HepG2 (cell line): ENCODE data around the gene CENATAC. TPM values are rescaled to one million over a fixed set of nuclear protein-coding genes. Genes with fewer than 3 reads are reported as not detected.

Experiments
- ARHGAP35 ChIP-seq: sonication (generic); formaldehyde crosslinking; IDR thresholded peaks from 2 replicates; pipeline ENCODE4 v1.9.0; 2022; ENCODE audit warnings: mild to moderate bottlenecking, inconsistent platforms, moderate library complexity, missing genetic modification reagents, borderline replicate concordance
- ARID2 ChIP-seq: sonication (generic); formaldehyde crosslinking; IDR thresholded peaks from 2 replicates; pipeline ENCODE4 v1.8.1; 2022; ENCODE audit warnings: mild to moderate bottlenecking, missing genetic modification reagents, borderline replicate concordance
- ATF1 ChIP-seq: IDR thresholded peaks from 2 replicates; pipeline ENCODE4 v1.6.1; 2016; ENCODE audit warnings: mild to moderate bottlenecking, control low read depth
- DPF2 ChIP-seq: sonication (generic); formaldehyde crosslinking; IDR thresholded peaks from 2 replicates; pipeline ENCODE4 v1.4.0; 2020; ENCODE audit warnings: mild to moderate bottlenecking, low read depth, missing genetic modification reagents, borderline replicate concordance
- GABPA ChIP-seq, 2 experiments: IDR thresholded peaks; 2 replicates each; pipeline ENCODE4 v1.6.1; 2011 to 2016; ENCODE audit warnings: low read depth in 2 of 2, low read length in 1 of 2, missing biosample characterization in 1 of 2, missing genetic modification characterization in 1 of 2
- GZF1 ChIP-seq: sonication (generic); formaldehyde crosslinking; IDR thresholded peaks from 2 replicates; pipeline ENCODE4 v1.5.1; 2020; ENCODE audit warnings: mild to moderate bottlenecking, missing genetic modification reagents
- HOXA7 ChIP-seq: sonication (generic); formaldehyde crosslinking; IDR thresholded peaks from 2 replicates; pipeline ENCODE4 v1.8.1; 2022; ENCODE audit warnings: mild to moderate bottlenecking, missing genetic modification reagents, moderate library complexity
- KDM4B ChIP-seq: sonication (generic); formaldehyde crosslinking; IDR thresholded peaks from 2 replicates; pipeline ENCODE4 v1.4.0; 2020; ENCODE audit warnings: missing genetic modification reagents
- KDM5A ChIP-seq: fragments of 200-600 bp; sonication (generic); IDR thresholded peaks from 2 replicates; pipeline ENCODE4 v1.7.0; 2018; ENCODE audit warnings: antibody characterized with exemption, mild to moderate bottlenecking, low read length, borderline replicate concordance
- KLF15 ChIP-seq: sonication (generic); formaldehyde crosslinking; IDR thresholded peaks from 2 replicates; pipeline ENCODE4 v1.8.1; 2023; ENCODE audit warnings: borderline replicate concordance, mild to moderate bottlenecking, inconsistent platforms, missing genetic modification reagents, mixed read lengths
- MEF2D ChIP-seq: sonication (generic); formaldehyde crosslinking; IDR thresholded peaks from 2 replicates; pipeline ENCODE4 v1.5.1; 2020; ENCODE audit warnings: mild to moderate bottlenecking, missing genetic modification reagents
- NR2F1 ChIP-seq, 2 experiments: fragments of 450-650 bp in 1 of 2; formaldehyde crosslinking in 1 of 2; IDR thresholded peaks; 2 replicates each; pipeline versions ENCODE4 v1.5.0 to v1.6.1; 2016 to 2020; ENCODE audit warnings: mild to moderate bottlenecking in 1 of 2, missing compliant biosample characterization in 1 of 2, missing genetic modification reagents in 1 of 2, moderate library complexity in 1 of 2
- PHB2 ChIP-seq: fragments of 450-650 bp; IDR thresholded peaks from 2 replicates; pipeline ENCODE4 v1.6.1; 2018; ENCODE audit not compliant: partially characterized antibody
- POLR2G ChIP-seq: fragments of 200-400 bp; formaldehyde crosslinking; IDR thresholded peaks from 2 replicates; pipeline ENCODE4 v1.6.1; 2018; ENCODE audit warnings: mild to moderate bottlenecking, low read depth, low read length, moderate library complexity
- SAP130 ChIP-seq: IDR thresholded peaks from 2 replicates; pipeline ENCODE4 v1.6.1; 2016; ENCODE audit warnings: low read depth
- SIN3A ChIP-seq: IDR thresholded peaks from 2 replicates; pipeline ENCODE4 v1.6.1; 2011; ENCODE audit warnings: low read depth, mild to moderate bottlenecking, control low read depth, low read length, borderline replicate concordance
- SMAD3 ChIP-seq: sonication (generic); formaldehyde crosslinking; IDR thresholded peaks from 2 replicates; pipeline ENCODE4 v1.4.0; 2020; ENCODE audit warnings: missing genetic modification reagents
- SP1 ChIP-seq, 2 experiments: fragments of 450-650 bp in 1 of 2; sonication (generic) in 1 of 2; formaldehyde crosslinking in 1 of 2; IDR thresholded peaks; 2 replicates each; pipeline versions ENCODE4 v1.4.0 to v1.6.1; 2016 to 2020; ENCODE audit warnings: missing genetic modification reagents in 1 of 2
- YY1 ChIP-seq: IDR thresholded peaks from 2 replicates; pipeline ENCODE4 v1.6.1; 2011; ENCODE audit warnings: low read length, low read depth, moderate library complexity, mild to moderate bottlenecking; ENCODE audit not compliant: insufficient read depth, insufficient replicate concordance
- ZNF24 ChIP-seq: fragments of 450-650 bp; IDR thresholded peaks from 2 replicates; pipeline ENCODE4 v1.6.1; 2017; ENCODE audit warnings: antibody characterized with exemption, mild to moderate bottlenecking
- ZNF567 ChIP-seq: sonication (generic); formaldehyde crosslinking; IDR thresholded peaks from 2 replicates; pipeline ENCODE4 v1.8.1; 2023; ENCODE audit warnings: mild to moderate bottlenecking, missing genetic modification reagents, borderline replicate concordance
- ZNF672 ChIP-seq: sonication (generic); formaldehyde crosslinking; IDR thresholded peaks from 2 replicates; pipeline ENCODE4 v1.8.1; 2022; ENCODE audit warnings: missing genetic modification reagents
- ZNF770 ChIP-seq: sonication (generic); formaldehyde crosslinking; IDR thresholded peaks from 2 replicates; pipeline ENCODE4 v1.5.0; 2020; ENCODE audit warnings: mild to moderate bottlenecking, missing genetic modification reagents
- ZNF839 ChIP-seq: sonication (generic); formaldehyde crosslinking; IDR thresholded peaks from 2 replicates; pipeline ENCODE4 v1.4.0; 2020; ENCODE audit warnings: missing genetic modification reagents, mild to moderate bottlenecking, borderline replicate concordance
- ZSCAN25 ChIP-seq: sonication (generic); formaldehyde crosslinking; IDR thresholded peaks from 2 replicates; pipeline ENCODE4 v1.8.0; 2022; ENCODE audit warnings: mild to moderate bottlenecking, missing genetic modification reagents
- polyA plus RNA-seq, 8 experiments: library from polyadenylated mRNA; depleted of rRNA in 3 of 8; stranded (reverse) in 7 of 8; unstranded in 1 of 8; fragments of >200 nt; fragmentation: Illumina TruSeq in 4 of 8; extraction: Trizol in 4 of 8; gene quantifications; 2 replicates each; pipeline versions ENCODE4 v1.2.1 to v1.2.3, GENCODE V29; 2011 to 2016; ENCODE audit warnings: low read depth in 4 of 8, missing spikeins in 1 of 8, mixed read lengths in 1 of 8; ENCODE audit not compliant: insufficient read depth in 1 of 8
- total RNA-seq, 5 experiments: library from RNA; depleted of rRNA; stranded (reverse); fragments of >200 nt; fragmentation: Illumina TruSeq; extraction: Trizol; gene quantifications; 2 replicates each; pipeline ENCODE4 v1.2.3, GENCODE V29; 2016; ENCODE audit warnings: low read depth in 1 of 5
- TF ChIP-seq, protein P1 (sequence below): sonication (generic); formaldehyde crosslinking; IDR thresholded peaks from 2 replicates; pipeline ENCODE4 v1.9.0; 2022; ENCODE audit warnings: missing genetic modification reagents, mild to moderate bottlenecking, borderline replicate concordance

The CENATAC gene
- total and polyA plus RNA-seq, 2 of the 13 experiments (the other 11 are each of a cell fraction or from before 2014, with no cell fraction given) = 21.7 to 25.0 TPM

DNA sequence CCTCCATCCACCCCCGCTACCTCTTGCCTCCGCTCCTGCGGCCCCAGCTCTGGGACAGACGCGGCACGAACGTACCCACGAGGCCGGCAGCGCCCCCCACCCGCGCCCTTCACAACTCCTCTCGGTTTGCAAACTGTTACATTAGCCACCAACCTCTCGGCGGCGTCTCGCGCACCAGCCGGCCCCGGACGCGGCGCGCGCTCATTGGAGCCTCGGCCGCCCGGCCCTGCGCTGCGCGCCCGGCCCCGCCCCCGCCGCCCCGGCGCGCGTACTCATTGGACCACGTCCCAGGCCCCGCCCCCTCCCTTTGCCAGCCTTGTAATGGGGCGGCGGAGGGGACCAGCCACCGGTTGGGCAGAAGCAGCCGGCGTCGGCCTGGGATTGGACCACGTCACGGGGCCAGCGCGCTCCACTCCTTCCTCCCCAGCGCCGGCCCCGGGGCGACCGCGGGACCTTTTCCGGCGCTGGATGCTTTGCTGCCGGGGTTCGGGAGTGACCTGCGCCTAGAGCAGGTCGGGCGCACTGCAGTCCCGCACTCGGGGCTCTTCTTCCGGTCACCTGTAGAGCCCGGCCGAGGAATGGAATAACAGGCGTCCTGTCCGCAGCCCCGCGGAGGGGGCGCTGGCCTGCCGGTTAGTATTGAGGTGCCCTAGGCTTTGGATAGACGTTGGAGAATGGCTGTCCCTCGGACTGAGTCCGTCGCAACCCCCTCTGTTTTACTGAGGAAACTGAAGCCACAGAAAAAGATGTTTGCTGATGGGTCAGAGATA lies 59.2 kb downstream of the CENATAC start, which contains the start of gene HYOU1 (continued):
- no peak for TF ChIP-seq PHB2
- TF ChIP-seq YY1 = peak; percentile 61
- TF ChIP-seq ZSCAN25 (CRISPR knock-in tag) = 0 out of 2 replicates have a peak, but pooled peaks have one; percentile 4
- no peak for TF ChIP-seq KDM4B (CRISPR knock-in tag)
- TF ChIP-seq ZNF567 = no peak
- TF ChIP-seq SIN3A = peak; percentile 81; the same call in 1 of the 2 replicates
- peak; percentile 56 for TF ChIP-seq GABPA (IDR thresholded peaks at IDR 0.05; ENCODE audit: low read depth, low read length)
- TF ChIP-seq GABPA (CRISPR knock-in tag; IDR thresholded peaks at IDR 0.05; ENCODE audit: low read depth) = peak; percentile 85
- TF ChIP-seq ZNF839 (CRISPR knock-in tag) = no peak
- peak; percentile 91 for TF ChIP-seq SAP130 (CRISPR knock-in tag)
- no peak for TF ChIP-seq ZNF24
- peak; percentile 48 to 91; a peak in 3 of 4 replicates for TF ChIP-seq NR2F1 (CRISPR knock-in tag; IDR thresholded peaks at IDR 0.05)
- no peak; the same call in 1 of the 2 replicates for TF ChIP-seq ARHGAP35 (CRISPR knock-in tag)
- peak; percentile 73; the same call in 1 of the 2 replicates for TF ChIP-seq ATF1 (CRISPR knock-in tag)
- TF ChIP-seq SP1 (IDR thresholded peaks at IDR 0.05) = no peak
- peak; percentile 60; the same call in 1 of the 2 replicates for TF ChIP-seq SP1 (CRISPR knock-in tag; IDR thresholded peaks at IDR 0.05)
- TF ChIP-seq DPF2 (CRISPR knock-in tag) = no peak
- TF ChIP-seq GZF1 = no peak; the same call in 1 of the 2 replicates
- peak; percentile 18; the same call in 1 of the 2 replicates for TF ChIP-seq SMAD3 (CRISPR knock-in tag)
- TF ChIP-seq, protein P1, sequence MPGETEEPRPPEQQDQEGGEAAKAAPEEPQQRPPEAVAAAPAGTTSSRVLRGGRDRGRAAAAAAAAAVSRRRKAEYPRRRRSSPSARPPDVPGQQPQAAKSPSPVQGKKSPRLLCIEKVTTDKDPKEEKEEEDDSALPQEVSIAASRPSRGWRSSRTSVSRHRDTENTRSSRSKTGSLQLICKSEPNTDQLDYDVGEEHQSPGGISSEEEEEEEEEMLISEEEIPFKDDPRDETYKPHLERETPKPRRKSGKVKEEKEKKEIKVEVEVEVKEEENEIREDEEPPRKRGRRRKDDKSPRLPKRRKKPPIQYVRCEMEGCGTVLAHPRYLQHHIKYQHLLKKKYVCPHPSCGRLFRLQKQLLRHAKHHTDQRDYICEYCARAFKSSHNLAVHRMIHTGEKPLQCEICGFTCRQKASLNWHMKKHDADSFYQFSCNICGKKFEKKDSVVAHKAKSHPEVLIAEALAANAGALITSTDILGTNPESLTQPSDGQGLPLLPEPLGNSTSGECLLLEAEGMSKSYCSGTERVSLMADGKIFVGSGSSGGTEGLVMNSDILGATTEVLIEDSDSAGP (CRISPR knock-in tag) = peak; percentile 64; the same call in 1 of the 2 replicates
- TF ChIP-seq KDM5A = peak; percentile 51; the same call in 1 of the 2 replicates
- 0 out of 2 replicates have a peak, but pooled peaks have one; percentile 13 for TF ChIP-seq ZNF770 (CRISPR knock-in tag)
- peak; percentile 81 for TF ChIP-seq POLR2G
- TF ChIP-seq ZNF672 (CRISPR knock-in tag) = no peak
- no peak; the same call in 1 of the 2 replicates for TF ChIP-seq KLF15 (CRISPR knock-in tag)
- 0 out of 2 replicates have a peak, but pooled peaks have one; percentile 21 for TF ChIP-seq ARID2 (CRISPR knock-in tag)
- TF ChIP-seq HOXA7 (CRISPR knock-in tag) = no peak
- TF ChIP-seq MEF2D (CRISPR knock-in tag) = peak; percentile 55; the same call in 1 of the 2 replicates
